Muscle of leg (tissue), 11 donors: ENCODE measurements around the gene TECTA. TPM values are rescaled to one million over a fixed set of nuclear protein-coding genes. Genes with fewer than 3 reads are reported as not detected.

Source experiments
- DNase-seq: peaks from one replicate; pipeline ENCODE4 v3.0.0; 2013
- H3K27ac ChIP-seq: one replicate; pipeline ENCODE4 v1.5.1; 2013; ENCODE audit warnings: mild to moderate bottlenecking, low read length, control low read depth
- H3K27me3 ChIP-seq: one replicate; pipeline ENCODE4 v1.6.1; 2013; ENCODE audit warnings: low read length; ENCODE audit not compliant: control insufficient read depth, insufficient read depth
- H3K36me3 ChIP-seq: one replicate; pipeline ENCODE4 v1.6.1; 2013; ENCODE audit warnings: low read length; ENCODE audit not compliant: control insufficient read depth, insufficient read depth
- H3K4me1 ChIP-seq: one replicate; pipeline ENCODE4 v1.6.1; 2013; ENCODE audit warnings: low read length; ENCODE audit not compliant: control insufficient read depth, insufficient read depth
- H3K4me3 ChIP-seq: one replicate; pipeline ENCODE4 v1.5.1; 2013; ENCODE audit warnings: low read length, control low read depth
- H3K9me3 ChIP-seq: replicated peaks from 2 replicates; pipeline ENCODE4 v1.6.1; 2013; ENCODE audit warnings: low read depth, low read length; ENCODE audit not compliant: control insufficient read depth
- WGBS: methylation state at CpG from one replicate; pipeline ENCODE4 v1.1.5; 2013; ENCODE audit warnings: missing lambda C conversion rate; ENCODE audit not compliant: insufficient coverage; 5-methylcytosine and 5-hydroxymethylcytosine counted together
- polyA plus RNA-seq, 8 donors: library from polyadenylated mRNA; unstranded; fragments of 120-200 nt; gene quantifications; one replicate each; pipeline versions ENCODE4 v1.2.1 to v1.2.3, GENCODE V29; 2013; ENCODE audit warnings: inconsistent platforms in 1 of 8, low replicate concordance in 1 of 8; ENCODE audit not compliant: insufficient read length in 8 of 8, insufficient read depth in 1 of 8
- total RNA-seq: library from RNA; stranded (reverse); fragments of 120-200 nt; gene quantifications from one replicate; pipeline ENCODE4 v1.2.4, GENCODE V29; 2013

TECTA gene
- total and polyA plus RNA-seq, 9 donors = 0.89 to 1.7 (median 1.4) TPM

DNA sequence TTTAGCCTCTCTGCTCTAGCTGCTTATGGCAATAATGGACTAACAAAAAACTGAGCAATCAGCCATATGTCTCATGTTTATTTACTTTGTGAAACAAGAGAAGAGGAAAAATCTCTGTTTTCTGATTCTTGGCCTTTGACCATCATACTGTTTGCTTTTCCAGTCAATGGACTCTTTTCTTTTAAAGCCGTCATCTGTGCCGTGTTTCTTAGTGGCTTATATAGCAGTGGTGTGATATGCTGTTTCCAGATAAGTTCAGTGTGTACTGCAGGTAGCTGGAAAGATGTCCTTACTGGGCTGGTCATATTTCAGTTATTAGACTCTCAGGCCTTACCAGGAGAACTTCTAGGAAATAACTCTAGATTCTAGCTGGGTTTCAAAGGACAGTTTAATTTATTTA lies 33.6 kb upstream of the TECTA start:
- Histone ChIP-seq H3K4me3 (no peak overlapping the region), H3K27me3 (no peaks in the 10 kb centered on the region), H3K4me1 (peaks cover 9% of the 10 kb centered on the region), H3K9me3 (no peaks in the 10 kb centered on the region), H3K27ac (peak overlapping the region; percentile 13), H3K36me3 (peaks cover 9% of the 10 kb centered on the region)
- no CpG with 5 or more reads among the region's 2 CpGs for WGBS
- peak; percentile 38 for DNase-seq

DNA sequence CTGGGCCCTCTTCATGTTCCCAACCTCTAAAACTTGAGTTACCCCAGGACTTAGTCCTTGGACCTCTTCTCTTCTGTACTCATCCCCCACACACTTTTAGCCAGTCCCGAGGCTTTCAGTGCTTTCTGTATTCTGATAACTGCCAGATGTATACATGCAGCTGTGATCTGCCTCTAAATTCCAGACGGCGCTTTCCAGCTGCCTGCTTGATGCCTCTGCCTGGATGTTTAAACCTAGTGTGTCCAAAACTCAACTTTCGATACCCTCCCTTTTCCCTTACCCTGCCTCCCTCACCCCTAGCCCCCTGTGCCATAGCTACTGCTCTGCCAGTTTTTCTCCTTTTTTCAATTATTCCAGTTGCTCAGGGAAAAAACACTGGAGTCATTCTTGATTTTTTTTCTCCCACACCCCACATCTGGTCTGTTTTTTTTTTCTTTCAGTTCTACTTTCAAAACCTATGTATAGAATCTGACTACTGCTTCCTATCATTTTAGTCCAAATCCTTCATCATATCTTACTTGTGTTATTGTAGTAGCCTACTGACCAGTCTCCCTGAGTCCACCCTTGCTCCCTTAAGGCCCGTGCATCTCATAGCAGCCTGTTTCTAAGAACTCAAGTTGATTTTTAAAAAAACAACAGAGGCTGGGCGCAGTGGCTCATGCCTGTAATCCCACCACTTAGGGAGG lies 32.9 kb upstream of the TECTA start:
- H3K4me3 ChIP-seq = no peak overlapping the region
- H3K36me3 ChIP-seq = peaks cover 8% of the 10 kb centered on the region
- no peaks in the 10 kb centered on the region for H3K9me3 ChIP-seq
- WGBS = 29% methylated on average over 4 of the region's 6 CpGs
- H3K27ac ChIP-seq = peak overlapping the region; percentile 69
- peaks cover 9% of the 10 kb centered on the region for H3K4me1 ChIP-seq
- peak; percentile 84 for DNase-seq
- no peaks in the 10 kb centered on the region for H3K27me3 ChIP-seq

DNA sequence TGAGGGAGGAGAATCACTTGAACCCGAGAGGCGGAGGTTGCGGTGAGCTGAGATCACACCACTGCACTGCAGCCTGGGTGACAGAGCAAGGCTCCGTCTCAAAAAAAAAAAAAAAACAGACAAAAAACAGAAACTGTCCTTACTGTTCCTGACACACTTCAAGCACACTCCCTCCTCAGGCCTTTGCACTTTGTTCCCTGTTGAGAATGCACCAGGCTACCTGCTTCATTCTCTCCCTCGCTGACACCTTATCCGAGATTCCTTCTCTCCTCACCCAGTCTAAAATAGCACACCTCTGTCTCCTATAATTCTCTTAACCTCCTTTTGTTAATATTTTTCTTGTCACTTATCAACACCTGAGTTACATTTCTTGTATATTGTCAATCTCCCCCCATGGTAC lies 32.3 kb upstream of the TECTA start:
- Histone ChIP-seq H3K9me3 (no peaks in the 10 kb centered on the region), H3K4me3 (no peak overlapping the region), H3K27ac (no peak overlapping the region), H3K4me1 (peaks cover 9% of the 10 kb centered on the region), H3K36me3 (peaks cover 8% of the 10 kb centered on the region), H3K27me3 (no peaks in the 10 kb centered on the region)
- DNase-seq = no peak
- WGBS = 93% methylated on average over 2 of the region's 6 CpGs

DNA sequence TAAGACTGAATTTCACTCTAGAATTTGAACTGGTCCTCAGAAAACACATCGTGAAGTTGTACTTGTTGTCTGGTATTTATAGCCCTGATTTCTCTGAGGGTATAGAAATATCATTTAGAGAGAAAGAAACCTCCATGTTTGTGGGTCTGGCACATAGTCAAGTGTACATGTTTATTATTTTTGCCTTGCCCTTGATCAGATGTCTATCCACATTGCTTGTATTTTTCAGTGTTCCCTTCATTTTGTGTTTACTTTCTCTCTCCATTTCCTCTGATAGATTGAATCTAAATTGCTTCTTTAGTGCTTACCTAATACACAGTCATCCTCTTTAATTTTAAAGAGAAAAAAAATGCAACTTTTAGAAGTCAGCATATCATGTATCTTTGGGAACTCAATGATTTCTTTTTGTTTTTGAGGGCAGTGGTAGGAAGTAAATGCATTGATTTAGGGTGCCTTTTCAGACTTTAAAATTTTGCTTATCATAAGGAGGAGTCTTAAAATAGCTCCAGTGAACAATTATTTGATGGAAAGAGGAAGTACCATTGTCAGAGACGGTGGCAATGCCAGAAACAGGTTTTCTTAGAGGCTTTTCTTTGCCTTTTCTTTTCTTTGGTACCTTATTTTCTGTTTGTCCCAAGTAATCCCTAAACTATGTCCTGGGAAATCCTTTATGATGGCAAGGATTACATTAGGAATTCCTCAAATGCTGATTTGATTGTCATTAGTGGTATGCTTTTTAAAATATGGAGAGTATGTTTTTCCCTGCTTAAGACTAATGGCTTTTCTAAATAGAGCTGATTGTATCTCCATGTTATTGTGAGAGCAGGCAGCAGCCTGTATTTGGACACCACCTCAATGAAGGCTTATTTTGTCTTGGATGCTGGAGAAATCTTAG lies 29.8 kb upstream of the TECTA start:
- peaks cover 8% of the 10 kb centered on the region for H3K36me3 ChIP-seq
- H3K9me3 ChIP-seq = no peaks in the 10 kb centered on the region
- WGBS = no CpG with 5 or more reads among the region's 2 CpGs
- no peak overlapping the region for H3K4me3 ChIP-seq
- DNase-seq = no peak
- no peak overlapping the region for H3K27ac ChIP-seq
- H3K4me1 ChIP-seq = peaks cover 9% of the 10 kb centered on the region
- H3K27me3 ChIP-seq = no peaks in the 10 kb centered on the region

DNA sequence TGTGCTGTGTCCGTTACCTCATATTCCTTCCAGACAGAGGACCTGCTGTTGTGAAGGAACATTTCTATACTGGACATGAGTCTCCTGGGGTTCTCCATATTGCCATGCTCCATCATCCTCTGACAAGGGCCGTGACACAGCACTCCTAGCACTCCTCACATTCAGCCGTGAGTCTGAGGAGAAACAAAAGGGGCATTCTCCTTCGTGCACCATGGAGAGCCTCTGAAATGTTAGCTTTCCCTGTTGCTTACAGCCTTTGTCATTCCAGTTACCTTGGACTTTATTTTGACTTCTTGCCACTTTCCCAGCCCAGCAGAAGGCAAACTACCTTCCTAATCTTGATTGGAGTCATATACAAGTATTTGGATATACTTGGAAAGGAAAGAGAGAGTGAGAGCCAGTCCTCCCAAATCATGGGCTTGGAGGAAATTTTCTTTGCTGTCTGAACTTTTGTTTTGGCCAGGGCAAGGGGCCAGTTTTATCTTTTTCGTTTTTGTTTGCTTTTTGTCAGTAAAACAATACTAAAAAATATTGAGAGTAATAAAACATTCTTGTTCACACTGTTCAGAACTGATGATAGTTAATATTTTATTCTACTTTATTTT lies 29.1 kb upstream of the TECTA start:
- no peaks in the 10 kb centered on the region for H3K9me3 ChIP-seq
- peaks cover 8% of the 10 kb centered on the region for H3K36me3 ChIP-seq
- no peak overlapping the region for H3K4me3 ChIP-seq
- 41% methylated on average over 4 of the region's 5 CpGs for WGBS
- H3K27ac ChIP-seq = no peak overlapping the region
- H3K27me3 ChIP-seq = no peaks in the 10 kb centered on the region
- peak; percentile 60 for DNase-seq
- H3K4me1 ChIP-seq = peaks cover 9% of the 10 kb centered on the region

DNA sequence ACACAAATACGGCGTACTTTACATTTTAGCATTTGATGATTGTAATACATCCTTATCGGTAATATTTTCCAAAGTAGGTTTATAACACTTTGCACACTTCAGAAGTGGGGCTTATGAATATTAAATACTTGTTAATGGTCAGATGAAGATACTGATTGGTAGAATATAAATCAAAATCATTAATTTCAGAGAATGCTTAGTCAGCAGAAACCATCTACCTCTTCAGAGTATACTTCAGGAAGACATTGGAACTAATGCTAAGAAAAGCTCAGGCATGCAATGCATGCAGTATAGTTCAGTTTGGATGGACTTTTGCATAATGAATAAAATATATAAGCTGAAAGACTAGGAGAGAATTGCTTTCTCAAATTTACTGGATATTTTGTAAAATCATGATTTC lies 19.7 kb upstream of the TECTA start:
- no peak overlapping the region for H3K27ac ChIP-seq

DNA sequence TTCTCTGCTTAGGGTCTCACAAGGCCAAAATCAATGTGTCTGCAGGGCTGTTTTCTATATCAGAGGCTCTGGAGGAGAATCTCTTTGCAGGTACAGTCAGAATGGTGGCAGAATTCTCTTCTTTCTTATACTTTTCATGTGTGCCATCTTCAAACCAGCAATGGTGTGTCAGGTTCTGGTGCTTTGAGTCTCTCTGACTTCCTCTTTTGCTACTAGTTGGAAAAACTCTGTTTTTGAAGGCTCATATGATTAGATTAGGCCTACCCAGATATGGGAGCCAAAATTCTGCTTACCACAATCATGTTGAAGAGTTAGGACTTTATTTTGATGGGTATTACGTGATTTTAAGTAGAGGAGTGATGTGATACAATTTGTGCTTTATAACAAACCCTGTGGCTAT lies 18.8 kb upstream of the TECTA start:
- WGBS = 100% methylated on average over 1 of the region's 1 CpG
- Histone ChIP-seq H3K27me3 (no peaks in the 10 kb centered on the region), H3K4me1 (no peaks in the 10 kb centered on the region), H3K9me3 (no peaks in the 10 kb centered on the region), H3K4me3 (no peak overlapping the region), H3K36me3 (peaks cover 3% of the 10 kb centered on the region), H3K27ac (no peak overlapping the region)
- no peak for DNase-seq

More for the DNA sequence above, 19.7 kb upstream of the TECTA start:
- no peaks in the 10 kb centered on the region for H3K27me3 ChIP-seq
- DNase-seq = no peak
- H3K9me3 ChIP-seq = no peaks in the 10 kb centered on the region
- H3K36me3 ChIP-seq = no peaks in the 10 kb centered on the region
- WGBS = no CpG with 5 or more reads among the region's 3 CpGs
- H3K4me1 ChIP-seq = no peaks in the 10 kb centered on the region
- H3K4me3 ChIP-seq = no peak overlapping the region

DNA sequence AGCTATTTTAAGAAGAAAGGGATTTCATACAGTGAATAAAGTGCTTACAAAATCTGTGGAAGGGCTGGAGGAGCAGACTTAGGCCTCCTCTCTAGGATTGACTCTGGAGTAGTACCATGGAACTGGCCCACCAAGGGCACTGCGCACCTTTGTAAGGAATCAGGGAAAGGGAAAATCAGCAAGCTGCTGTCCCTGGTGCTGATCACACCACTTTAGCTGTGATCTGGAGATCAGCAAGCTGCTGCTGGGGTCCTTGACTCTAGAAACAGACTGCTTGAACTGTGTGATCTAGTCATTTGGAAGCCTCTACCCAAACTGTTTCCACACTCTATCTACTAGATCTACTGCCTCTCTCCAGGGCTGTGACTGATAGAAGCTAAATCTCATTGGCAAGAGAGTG lies 18.4 kb upstream of the TECTA start:
- Histone ChIP-seq H3K4me1 (no peaks in the 10 kb centered on the region), H3K36me3 (peaks cover 5% of the 10 kb centered on the region)
- peak; percentile 36 for DNase-seq

DNA sequence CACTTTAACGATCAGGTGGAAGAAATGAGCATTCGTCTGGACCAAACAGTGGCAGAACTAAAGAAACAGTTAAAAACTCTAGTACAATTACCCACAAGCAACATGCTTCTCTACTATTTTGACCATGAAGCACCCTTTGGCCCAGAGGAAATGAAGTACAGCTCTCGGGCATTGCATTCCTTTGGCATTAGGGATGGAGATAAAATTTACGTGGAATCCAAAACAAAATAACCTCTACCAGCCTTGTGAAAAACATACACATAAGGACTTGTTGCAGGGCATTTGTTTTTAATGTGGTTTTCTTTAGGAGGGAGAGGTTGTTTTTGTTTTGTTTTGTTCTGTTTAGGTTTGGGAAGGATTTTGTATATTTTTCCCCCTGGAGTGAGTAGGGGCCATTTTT lies 14.2 kb upstream of the TECTA start:
- Histone ChIP-seq H3K4me1 (no peaks in the 10 kb centered on the region), H3K9me3 (no peaks in the 10 kb centered on the region), H3K27me3 (no peaks in the 10 kb centered on the region), H3K4me3 (no peak overlapping the region), H3K27ac (no peak overlapping the region), H3K36me3 (peaks cover 6% of the 10 kb centered on the region)
- no peak for DNase-seq
- WGBS = 86% methylated on average over 2 of the region's 4 CpGs

More for the DNA sequence above, 18.4 kb upstream of the TECTA start:
- WGBS = 90% methylated on average over 1 of the region's 1 CpG
- Histone ChIP-seq H3K4me3 (no peak overlapping the region), H3K27me3 (no peaks in the 10 kb centered on the region), H3K9me3 (no peaks in the 10 kb centered on the region), H3K27ac (no peak overlapping the region)

DNA sequence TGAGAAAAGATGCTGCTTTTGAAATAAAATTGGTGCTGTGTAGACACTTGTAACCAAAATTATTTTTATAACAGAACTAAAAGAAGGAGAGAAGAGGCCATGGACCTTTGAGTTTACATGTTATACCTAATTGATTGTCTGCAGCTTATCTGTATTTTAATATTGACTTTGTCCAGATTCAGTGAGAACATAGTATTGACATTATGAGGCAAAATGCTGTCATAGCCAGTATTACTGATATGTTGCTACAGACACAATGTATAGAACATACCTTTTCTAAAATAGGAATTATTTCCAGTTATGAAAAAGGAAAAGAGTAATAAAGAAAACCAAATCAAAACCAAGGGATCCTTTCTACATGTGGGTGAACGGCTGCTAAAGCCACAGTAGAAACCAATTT lies 11.5 kb upstream of the TECTA start:
- no peaks in the 10 kb centered on the region for H3K9me3 ChIP-seq
- H3K4me3 ChIP-seq = no peak overlapping the region
- WGBS = no CpG with 5 or more reads among the region's 1 CpG
- H3K4me1 ChIP-seq = no peaks in the 10 kb centered on the region
- no peak for DNase-seq
- peaks cover 6% of the 10 kb centered on the region for H3K36me3 ChIP-seq
- no peak overlapping the region for H3K27ac ChIP-seq
- H3K27me3 ChIP-seq = no peaks in the 10 kb centered on the region
